NCI-H1092 treated with DMSO at 0.1 percent for 48 hours (cell line): ENCODE results near the gene HOMER3.

Experiments used
- DNase-seq: peaks from one replicate; lab custom pipeline; 2025; lab: John Stamatoyannopoulos, UW

The HOMER3 gene

GRCh38 chr19:18879579-18880373 is 61.2 kb downstream of the HOMER3 start:
- peak; percentile 5 for DNase-seq
